ENCODE measurements around the gene LYG1.

DNA sequence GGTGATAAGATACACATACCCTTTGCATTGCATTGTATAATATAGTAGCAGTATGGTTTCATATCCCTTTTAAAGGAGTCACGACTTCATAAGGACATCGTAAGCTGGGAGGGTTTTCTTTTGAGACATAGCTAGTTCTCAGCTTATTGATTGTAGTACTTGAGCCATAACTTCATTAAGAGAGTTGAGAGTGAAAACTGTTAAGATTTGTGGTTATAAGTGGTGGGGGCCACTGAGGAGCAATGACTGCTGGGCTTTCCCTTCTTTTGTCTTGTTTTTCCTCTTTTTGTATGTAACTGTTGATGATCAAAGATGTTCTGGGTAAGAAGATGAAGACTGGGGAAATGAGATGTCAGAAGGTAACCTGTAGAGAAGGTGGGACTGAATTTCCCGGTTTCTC is 47.2 kb upstream of the LYG1 start:
- no peak for TF ChIP-seq POLR2A (IDR thresholded peaks at IDR 0.05; ENCODE audit: low read length)
- no peak for TF ChIP-seq GATA1 (IDR thresholded peaks at IDR 0.05; ENCODE audit: low read depth, low read length)
